Measurements from ENCODE around the gene ARHGAP33. TPM values are rescaled to one million over a fixed set of nuclear protein-coding genes. Genes with fewer than 3 reads are reported as not detected.
A peak's percentile ranks its signal among the peaks of the same experiment; 100 is the strongest.
"Not testable (repeated sequence)": the region's sequence is repeated elsewhere in the genome, so short reads cannot be mapped to it uniquely, and the experiment has no call there.

The ARHGAP33 gene
- total RNA-seq, 1 donor from 2014 or later: 20.1 TPM

- DNase-seq (ENCODE audit: low spot score): peak; percentile 83
These were observed 19.6 kb upstream of the ARHGAP33 start for GRCh38 chr19:35755550-35756376.

GRCh38 chr19:35756377-35757230 is 18.8 kb upstream of the ARHGAP33 start, which contains the start of gene HSPB6:
TSS of gene HSPB6 (minus strand) at chr19:35757029. CDS start at chr19:35757008, 21 bp downstream.
- peak; percentile 65 for DNase-seq (ENCODE audit: low spot score)

- peak; percentile 91 for DNase-seq (ENCODE audit: low spot score)
These were observed 18.1 kb upstream of the ARHGAP33 start for GRCh38 chr19:35757231-35757748.

- DNase-seq (ENCODE audit: low spot score): peak; percentile 99
These were observed 17.4 kb upstream of the ARHGAP33 start, which contains the start of gene PROSER3 for GRCh38 chr19:35757749-35758608. TSS of gene PROSER3 (plus strand) at chr19:35758176. CDS start at chr19:35758216, 40 bp downstream.

- DNase-seq (ENCODE audit: low spot score): no peak
These were observed 15.7 kb upstream of the ARHGAP33 start for GRCh38 chr19:35759697-35760096.

GRCh38 chr19:35760711-35761349 is 14.5 kb upstream of the ARHGAP33 start:
- DNase-seq (ENCODE audit: low spot score): no peak

GRCh38 chr19:35764432-35765315 is 10.7 kb upstream of the ARHGAP33 start:
- DNase-seq (ENCODE audit: low spot score): no peak

GRCh38 chr19:35766571-35767104 is 8.7 kb upstream of the ARHGAP33 start:
- DNase-seq (ENCODE audit: low spot score): no peak

GRCh38 chr19:35767288-35768081 is 7.9 kb upstream of the ARHGAP33 start:
- no peak for DNase-seq (ENCODE audit: low spot score)

- no peak for DNase-seq (ENCODE audit: low spot score)
These were observed 7.3 kb upstream of the ARHGAP33 start for GRCh38 chr19:35768082-35768421.

GRCh38 chr19:35772362-35772761 is 3.0 kb upstream of the ARHGAP33 start:
- not testable (repeated sequence) for DNase-seq (ENCODE audit: low spot score)

GRCh38 chr19:35773020-35773806 is 2.2 kb upstream of the ARHGAP33 start:
- DNase-seq (ENCODE audit: low spot score): no peak

GRCh38 chr19:35774274-35775045 is 904 bp upstream of the ARHGAP33 start:
- no peak for DNase-seq (ENCODE audit: low spot score)

- DNase-seq (ENCODE audit: low spot score): no peak
These were observed 392 bp upstream of the ARHGAP33 start for GRCh38 chr19:35775046-35775297.

- DNase-seq (ENCODE audit: low spot score): no peak
These were observed 881 bp downstream of the ARHGAP33 start for GRCh38 chr19:35776102-35776788.

- no peak for DNase-seq (ENCODE audit: low spot score)
These were observed 1.9 kb downstream of the ARHGAP33 start for GRCh38 chr19:35777086-35777841.

All from mucosa of gallbladder (tissue), 1 donor.